SIG-M5 treated with dmso at 0.1 percent for 504 hours (cell line): Measurements from ENCODE around the gene RFX2.
"Not testable (repeated sequence)": the region's sequence is repeated elsewhere in the genome, so short reads cannot be mapped to it uniquely, and the experiment has no call there.

Experiments
- DNase-seq: peaks from one replicate; lab custom pipeline; 2025; ENCODE audit not compliant: unreplicated experiment; lab: John Stamatoyannopoulos, UW

RFX2 gene

DNA sequence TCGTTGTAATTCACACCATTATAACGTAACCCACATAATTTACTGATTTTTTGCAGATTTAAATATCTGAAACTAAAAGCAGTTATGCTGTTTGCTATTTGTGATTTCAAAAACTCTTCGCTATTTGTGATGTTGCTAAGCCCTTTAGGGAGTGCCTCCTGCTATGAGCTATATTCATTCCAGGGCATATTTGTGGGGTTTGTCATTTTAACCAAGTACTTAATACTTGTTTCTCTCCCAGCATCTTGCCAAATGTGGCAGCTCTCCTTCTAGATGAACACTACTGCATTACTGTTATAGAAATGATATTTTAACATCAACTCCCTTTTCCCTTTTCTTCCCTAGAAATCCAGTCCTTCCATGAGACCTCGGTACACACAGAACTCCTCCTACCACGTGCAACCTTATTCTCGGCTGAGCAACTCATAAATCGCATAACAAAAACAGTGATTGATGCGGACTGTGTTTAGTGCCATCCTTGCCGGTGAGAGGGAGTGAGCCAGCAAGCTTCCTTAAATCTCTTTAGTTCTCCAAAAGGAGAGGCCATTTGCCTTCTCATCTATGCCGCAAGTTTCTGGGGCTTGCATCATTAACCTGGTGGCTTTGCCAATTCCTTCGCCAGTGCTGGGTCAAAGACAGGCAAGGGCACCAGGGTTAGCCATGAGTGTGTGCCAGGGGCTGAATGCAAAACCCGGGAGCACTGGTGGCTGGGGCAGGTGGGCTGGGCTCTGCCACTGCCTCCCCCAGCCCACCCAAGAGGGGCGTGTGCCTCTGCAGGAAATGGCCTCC, 33.4 kb downstream of the RFX2 start:
- peak; percentile 11 for DNase-seq

DNA sequence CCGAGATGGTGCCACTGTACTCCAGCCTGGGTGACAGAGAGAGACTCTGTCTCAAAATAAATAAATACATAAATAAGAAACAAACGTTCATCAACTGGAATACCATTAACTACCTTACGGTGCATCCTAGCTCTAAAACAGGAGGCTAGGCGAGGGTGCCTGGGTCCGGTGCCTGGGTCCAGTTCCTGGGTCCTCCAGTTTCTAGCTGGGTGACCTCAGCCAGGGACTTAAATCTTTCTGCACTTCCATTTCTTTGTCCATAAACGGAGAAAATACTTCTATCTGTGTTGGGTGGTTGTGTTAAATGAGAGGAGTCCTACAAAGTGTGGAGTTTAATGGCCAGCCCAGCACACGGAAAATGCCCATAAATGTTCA, 34.0 kb downstream of the RFX2 start:
- DNase-seq, result no peak

GRCh38 chr19:6074709-6075403, 35.4 kb downstream of the RFX2 start:
- no peak for DNase-seq

GRCh38 chr19:6073858-6074708, 36.2 kb downstream of the RFX2 start:
- no peak for DNase-seq

DNA sequence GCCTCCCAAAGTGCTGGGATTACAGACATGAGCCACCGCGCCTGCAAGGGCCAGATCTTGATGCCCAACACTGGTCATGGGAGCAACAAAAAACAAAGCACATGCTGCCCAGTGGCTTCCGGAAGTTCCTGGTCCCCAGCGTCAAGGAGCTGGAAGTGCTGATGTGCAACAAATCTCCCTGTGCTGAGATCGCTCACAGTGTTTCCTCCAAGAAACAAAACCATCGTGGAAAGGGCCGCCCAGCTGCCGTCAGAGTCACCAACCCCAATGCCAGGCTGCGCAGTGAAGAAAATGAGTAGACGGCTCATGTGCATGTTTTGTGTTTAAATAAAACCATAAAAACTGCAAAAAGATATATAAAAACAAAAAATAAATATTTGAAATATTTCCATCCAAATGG, 37.1 kb downstream of the RFX2 start:
- not testable (repeated sequence) for DNase-seq

DNA sequence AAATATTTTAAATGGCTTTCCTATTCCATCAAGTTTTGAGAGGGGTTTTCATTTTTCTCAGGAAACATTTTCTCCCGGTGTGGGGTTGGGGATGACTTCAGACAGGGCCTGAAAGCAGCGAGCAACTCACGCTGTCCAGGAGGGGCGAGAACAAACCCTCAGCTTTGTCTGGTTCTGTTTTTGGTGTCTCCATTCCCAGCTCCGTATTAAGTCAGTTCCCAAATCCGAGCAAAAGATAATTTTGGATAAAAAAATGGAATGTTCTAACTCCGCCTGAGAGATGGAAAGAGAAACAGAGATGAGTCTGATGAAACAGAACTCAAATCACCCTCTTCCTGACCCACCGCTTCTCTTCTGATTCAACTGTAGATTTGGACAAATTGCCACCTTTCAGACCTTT, 38.4 kb downstream of the RFX2 start:
- no peak for DNase-seq

GRCh38 chr19:6070720-6071485, 39.4 kb downstream of the RFX2 start:
- DNase-seq, result no peak

DNA sequence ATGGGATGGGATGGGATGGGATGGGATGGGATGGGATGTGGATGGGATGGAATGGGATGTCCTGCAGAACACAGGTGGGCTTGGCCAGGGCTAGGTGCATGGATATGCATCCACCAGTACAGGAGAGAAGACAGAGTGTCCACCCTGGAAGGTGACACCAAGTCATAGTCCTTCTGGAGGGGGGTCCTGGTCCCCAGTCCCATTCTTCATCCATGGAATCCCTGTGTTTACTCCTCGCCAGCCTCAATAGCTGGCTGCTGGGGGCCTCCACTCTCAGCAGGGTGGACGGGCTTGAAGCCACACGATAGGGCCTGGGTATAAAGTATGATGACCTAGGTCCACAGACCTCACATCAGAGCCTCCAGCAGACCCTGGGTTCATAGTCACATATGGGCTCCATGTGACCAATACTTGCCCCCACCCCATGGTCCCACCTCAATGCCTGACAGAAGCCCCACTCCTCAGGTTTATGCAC, 40.1 kb downstream of the RFX2 start:
- DNase-seq, result no peak

DNA sequence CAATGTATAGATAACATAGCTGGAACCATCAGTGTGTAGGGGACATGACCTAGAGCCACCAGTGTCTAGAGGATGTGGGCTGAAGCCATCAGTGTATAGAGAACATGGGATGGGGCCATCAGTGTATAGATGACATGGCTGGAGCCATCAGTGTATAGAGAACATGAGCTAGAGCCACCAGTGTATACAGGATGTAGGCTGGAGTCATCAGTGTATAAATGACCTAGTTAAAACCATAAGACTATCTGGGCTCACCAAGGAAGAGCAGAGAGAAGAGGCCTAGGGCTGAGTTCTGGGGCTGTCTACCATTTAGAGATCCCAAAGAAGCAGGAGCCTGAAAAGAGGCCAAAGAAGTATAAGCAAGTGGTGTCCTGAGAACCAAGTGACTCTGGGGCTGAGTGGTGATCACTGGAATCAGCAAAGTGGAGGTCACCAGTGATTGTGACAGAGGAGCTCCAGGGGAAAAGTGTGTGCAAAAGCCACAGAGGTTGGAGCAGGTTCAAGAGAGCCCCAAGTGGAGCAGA, 41.0 kb downstream of the RFX2 start:
- DNase-seq, result no peak

DNA sequence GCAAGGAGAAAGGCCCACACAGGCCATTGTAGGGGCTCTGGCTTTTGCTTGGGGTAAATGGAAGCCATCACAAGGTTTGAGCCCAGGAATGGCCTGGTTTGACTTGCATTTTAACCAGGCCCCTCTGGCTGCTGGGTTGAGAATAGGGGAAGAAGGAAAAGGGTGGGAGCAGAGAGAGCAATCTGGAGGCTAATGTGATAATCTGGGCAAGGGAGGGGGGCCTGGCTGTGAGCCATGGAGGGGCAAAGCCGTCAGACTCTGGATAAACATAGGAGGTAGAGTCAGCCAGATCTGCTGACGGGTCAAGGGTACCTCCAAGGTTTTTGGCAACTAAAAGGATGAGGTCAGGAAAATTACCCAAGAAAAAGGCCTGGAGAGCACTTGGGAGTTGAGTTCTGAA, 41.6 kb downstream of the RFX2 start:
- DNase-seq, result no peak

GRCh38 chr19:6067975-6068374, 42.3 kb downstream of the RFX2 start:
- DNase-seq, result no peak

DNA sequence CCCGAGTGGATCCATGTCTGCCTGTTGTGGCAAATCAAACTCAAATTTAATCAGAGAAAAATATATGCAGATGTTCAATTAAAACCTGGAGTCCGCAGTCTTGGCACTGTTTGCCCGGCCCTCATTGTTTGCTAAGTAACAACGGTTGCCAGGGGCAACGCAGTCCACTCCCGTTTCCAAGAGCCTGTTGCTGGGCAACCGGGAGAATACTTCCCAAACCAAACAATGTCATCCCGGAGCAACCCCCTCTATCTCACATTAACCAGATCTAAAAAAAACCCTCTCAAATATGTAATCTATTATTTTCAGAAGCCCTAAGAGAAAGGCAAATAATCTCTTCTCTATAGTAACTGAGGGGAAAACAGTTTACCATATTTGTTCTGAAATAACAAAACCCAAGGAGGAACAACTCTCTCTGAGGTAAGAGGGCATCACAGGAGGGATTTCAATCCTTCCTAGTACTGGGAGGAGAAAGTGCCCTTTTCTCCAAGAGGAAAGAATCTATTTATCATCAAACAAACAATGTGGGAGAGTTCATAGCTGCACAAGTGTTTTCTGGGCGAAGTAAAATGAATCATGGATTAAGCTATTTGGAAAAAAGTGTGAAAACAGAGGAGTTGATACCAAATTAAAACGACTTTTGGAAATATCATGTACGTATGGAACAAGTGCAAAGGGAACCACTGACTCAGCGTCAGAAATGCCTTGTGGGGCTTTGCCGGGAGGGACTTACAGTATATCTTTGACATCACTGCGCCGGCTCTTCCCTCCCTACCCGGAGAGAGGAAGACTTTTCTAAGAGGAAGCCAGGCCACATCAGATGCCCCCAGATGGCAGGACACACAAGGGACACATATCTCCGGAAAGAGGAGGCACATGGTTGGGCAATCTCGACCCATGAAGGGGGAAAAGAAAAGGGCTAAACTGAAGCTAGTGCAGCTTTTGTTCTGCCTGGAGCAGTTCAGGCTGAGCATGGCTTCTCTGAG, 43.3 kb downstream of the RFX2 start:
- peak; percentile 78 for DNase-seq

- DNase-seq, result peak; percentile 84
These were observed 44.5 kb downstream of the RFX2 start for GRCh38 chr19:6065685-6066374.

- DNase-seq, result no peak
These were observed 45.8 kb downstream of the RFX2 start for GRCh38 chr19:6064336-6065073.

- DNase-seq, result no peak
These were observed 46.5 kb downstream of the RFX2 start for GRCh38 chr19:6063576-6064335.

DNA sequence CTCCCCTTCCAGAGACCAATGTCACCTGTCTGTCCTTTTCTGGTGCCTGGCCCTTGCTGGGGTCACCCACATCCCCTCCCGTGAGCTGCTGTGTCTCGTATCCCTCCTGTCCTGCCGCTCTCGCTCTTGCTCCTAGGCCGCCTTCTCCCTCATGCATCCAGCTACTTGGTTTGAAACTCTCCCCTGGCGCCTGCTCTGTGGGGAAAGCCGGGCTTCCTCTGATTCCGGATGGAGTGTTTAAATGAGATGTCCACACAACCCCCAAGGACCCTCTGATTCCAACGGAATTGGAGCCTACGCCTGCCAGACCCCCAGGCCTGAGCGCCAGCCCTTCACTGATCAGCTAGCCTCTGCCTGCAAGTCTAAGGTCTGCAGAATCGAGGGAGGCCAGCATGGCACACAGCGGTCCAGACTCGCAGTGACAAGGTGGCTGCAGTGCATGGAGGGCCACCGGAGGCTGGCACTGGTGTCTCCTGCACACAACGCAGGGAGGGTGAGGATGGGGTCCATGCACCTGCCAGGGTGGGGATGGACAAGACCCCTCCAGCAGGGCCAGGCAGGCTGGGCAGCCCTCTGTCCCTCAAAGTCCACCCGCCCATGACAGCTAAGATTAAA, 47.2 kb downstream of the RFX2 start:
- DNase-seq, result no peak

GRCh38 chr19:6062274-6062673, 48.0 kb downstream of the RFX2 start:
- no peak for DNase-seq
